M059J (cell line): ENCODE data around the gene PATJ. TPM values are rescaled to one million over a fixed set of nuclear protein-coding genes. Genes with fewer than 3 reads are reported as not detected.
"Not testable (repeated sequence)": the region's sequence is repeated elsewhere in the genome, so short reads cannot be mapped to it uniquely, and the experiment has no call there.

Experiments used
- DNase-seq: peaks from one replicate; pipeline ENCODE4 v3.0.0-alpha.2; 2012; ENCODE audit warnings: low read depth
- total RNA-seq: library from RNA; depleted of rRNA; stranded (reverse); fragments of >200 nt; shearing (Covaris generic); gene quantifications from 2 replicates; pipeline ENCODE4 v1.2.3, GENCODE V29; 2014

Gene PATJ
- total RNA-seq, 1 experiment from 2014 or later: 18.0 TPM

DNA sequence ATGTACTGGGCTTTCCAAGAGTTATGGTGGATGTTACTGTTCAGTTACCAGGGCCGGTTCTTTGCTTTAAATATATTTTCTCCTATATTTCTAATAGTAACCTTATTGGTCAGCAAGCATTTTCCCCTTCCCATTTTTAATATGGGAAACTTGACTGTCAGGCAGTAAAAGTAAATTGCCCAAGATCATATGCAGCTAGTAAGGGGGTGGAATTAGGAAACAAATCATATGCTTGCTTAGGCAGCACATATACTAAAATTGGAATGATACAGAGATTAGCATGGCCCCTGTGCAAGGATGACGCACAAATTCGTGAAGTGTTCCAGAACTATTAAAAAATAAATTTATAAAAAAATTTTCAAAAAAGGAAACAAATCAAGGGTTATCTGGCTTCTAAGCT is 73.9 kb downstream of the PATJ start:
- DNase-seq: no peak

DNA sequence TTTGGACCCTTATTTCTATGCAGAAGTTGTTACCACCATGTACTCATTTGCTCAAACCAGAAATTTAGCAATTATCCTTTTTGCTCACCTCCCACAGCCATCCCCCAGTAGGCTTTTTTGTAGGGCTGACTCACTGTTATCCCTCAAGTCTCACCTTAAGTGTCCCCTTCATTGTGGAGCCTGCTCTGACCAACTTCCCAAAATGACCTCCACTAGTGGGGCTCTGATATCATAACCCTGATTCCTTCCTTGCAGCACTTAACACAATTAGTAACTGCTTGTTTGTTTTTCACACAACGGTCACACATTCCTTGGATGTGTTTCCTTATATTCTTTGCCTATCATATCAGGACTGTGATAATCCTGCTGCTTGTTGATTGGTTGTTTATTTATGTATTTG is 76.7 kb downstream of the PATJ start:
- DNase-seq: no peak

DNA sequence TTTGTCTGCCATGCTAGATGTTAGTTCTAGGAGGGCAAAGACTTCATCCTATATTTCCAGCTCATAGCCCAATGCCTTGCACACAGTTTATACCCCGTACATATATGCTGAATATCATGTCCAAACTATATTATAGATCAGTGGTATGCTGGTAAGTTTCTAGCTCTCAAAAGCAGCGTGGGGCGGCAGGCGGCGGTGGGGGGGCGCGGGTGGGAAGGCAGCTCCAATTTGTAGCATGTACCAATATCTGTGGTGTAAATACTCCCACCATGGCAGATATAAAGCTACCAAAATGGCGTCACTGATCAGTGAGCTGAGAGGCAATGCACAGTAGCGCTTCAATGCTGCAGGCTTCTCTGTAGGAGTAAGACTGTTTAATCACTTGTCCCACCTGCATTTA is 77.1 kb downstream of the PATJ start:
- DNase-seq: no peak

DNA sequence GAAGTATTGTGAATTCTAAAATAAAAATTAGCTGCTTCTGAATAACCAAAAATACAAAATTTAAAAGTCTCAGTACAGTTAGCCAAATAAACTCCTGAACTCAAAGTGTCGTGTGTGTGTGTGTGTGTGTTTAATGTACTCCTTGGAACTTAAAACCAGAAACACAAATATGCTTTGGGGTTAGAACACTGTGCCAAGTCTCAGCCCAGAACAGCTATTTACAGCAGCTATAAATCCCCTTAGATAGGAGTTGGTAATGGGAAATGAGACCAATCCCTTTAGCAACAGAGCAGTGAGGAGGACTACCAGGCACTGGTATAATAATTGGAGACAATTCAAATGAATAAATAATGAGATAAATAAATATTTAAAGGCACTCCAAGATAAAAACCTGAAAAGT is 83.1 kb downstream of the PATJ start:
- no peak for DNase-seq

DNA sequence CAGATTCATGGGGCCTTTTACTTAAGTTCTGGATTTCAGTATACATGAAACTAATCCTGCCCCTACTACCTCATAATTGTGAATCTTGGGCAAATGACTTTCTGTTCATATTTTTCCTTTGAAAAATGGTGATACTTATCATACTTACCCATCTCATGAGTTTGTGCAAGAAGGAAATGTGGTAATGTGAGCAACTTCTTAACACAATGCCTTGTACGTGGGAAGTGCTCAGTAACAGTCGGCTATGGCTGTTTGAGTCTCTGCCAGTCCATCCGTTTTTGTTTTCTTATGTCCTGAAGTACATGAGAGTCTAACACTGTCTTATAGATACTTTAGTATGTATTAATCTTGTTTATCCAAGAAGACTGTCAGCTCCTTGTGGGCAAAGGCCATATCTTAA is 86.5 kb downstream of the PATJ start:
- DNase-seq: no peak

DNA sequence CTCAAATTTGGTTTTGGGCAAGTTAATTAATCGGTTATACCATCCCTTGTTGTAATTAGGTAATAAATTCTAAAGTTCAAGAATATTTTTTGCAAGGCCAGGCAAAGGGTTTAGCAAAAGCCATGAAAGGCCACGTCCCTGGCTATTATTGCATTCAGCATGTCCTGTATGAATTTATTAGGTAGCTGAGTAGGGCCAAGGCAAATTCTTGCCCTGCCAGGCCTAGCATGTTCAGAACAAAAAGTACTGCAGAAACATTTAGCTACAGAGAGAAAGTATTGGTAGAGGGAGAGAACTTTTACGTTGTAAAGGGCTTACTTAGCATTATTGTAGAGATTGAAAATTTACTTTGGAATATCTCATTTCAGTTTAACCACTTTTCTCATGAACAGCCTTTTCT is 94.4 kb downstream of the PATJ start:
- no peak for DNase-seq

GRCh38 chr1:61837607-61838006 is 95.3 kb downstream of the PATJ start:
- not testable (repeated sequence) for DNase-seq

DNA sequence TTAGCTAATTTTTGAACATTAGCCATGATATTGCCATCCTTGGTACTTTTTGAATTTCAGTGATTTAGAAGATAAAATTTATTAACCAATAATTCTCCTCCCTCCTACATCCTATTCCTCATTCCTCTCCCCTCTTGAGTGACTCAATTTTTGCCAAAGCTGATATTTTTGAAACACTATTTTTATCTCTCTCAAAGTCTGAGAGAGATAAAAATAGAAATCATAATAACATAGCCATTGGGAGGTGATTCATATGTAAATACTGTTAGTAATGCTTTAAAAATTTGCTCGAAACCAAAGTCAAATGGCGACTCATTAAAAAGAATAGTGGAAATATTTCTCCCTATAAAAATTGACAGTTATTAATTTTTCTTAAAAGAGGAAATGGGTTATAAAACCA is 97.4 kb downstream of the PATJ start:
- DNase-seq: peak; percentile 71

- DNase-seq: no peak
These were observed 99.8 kb downstream of the PATJ start for GRCh38 chr1:61842036-61842435.

DNA sequence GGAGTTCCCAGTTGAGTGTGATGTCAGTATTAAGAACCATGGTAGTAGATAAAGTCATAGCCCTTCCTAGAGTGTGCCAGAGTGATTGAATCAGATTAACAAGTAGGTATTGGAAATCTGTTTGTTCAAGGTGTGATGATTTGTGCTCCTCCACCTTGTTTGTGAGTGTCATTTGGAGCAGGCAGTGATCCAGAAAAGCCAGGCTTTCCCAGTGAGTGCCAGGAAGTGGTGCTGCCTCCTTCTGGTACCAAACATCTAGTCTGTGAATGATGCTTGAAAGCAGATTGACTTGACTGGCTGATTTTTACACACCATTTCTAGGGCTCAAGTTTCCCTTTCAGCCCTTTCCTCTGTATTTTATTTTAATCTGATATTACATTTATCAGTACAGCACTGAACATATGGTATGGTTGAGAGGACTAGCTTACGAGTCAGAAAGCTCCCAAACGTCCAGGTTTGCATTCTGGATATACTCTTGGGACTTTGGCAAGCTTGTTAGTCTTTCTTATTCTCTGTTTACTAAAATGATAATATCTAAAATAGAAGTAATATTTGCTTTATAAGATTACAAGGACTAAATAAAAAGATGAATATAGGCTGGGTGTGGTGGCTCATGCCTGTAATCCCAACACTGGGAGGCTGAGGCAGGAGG is 100.7 kb downstream of the PATJ start:
- peak; percentile 20 for DNase-seq

- no peak for DNase-seq
These were observed 101.7 kb downstream of the PATJ start for GRCh38 chr1:61844006-61844405.

DNA sequence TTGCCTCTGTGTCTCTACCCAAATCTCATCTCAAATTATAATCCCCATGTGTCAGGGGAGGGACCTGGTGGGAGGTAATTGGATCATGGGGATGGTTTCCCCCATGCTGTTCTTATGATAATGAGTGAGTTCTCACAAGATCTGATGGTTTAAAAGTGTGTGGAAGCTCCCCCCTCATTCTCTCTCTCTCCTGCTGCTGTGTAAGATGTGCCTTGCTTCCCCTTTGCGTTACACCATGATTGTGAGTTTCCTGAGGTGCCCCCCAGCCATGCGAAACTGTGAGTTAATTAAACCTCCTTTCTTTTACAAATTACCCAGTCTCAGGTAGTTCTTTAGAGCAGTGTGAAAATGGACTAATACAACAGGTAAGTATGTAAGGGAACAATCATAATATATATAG is 102.4 kb downstream of the PATJ start:
- DNase-seq: not testable (repeated sequence)

DNA sequence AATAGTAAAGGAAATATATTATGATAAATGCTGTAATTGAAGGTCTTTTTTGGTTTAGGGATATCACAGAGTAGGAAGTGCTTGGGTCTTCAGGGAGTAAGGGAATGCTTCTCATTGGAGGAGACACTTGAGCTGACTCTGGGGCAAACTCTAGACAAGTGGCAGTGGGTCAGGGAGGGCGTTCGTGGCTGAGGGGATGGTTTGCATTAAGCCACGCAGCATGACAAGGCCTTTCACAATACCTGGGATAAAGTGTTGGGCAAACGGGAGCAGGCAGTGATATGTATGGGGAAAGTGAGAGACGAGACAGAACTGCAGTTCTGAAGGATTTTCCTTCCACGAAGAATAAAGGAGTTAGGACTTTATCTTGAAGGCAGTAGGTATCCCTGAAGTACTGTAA is 109.0 kb downstream of the PATJ start:
- DNase-seq: no peak

GRCh38 chr1:61851849-61852669 is 109.8 kb downstream of the PATJ start:
- peak; percentile 72 for DNase-seq

DNA sequence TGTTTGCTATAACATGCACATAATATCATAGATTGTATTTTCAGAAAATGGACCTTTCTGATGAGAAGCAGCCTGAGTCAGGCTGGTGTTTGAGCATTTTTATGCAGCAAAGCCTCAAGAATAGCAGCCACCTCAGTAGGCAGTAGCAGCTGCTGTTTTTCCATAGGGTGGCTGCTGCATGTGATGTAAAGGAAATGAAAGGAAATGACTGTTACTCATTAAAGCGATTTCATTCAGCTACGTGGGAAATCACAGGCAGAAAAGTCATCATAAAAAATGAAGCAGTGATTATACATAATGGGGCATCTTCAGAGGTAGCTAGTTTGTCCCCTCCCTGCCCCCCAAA is 110.4 kb downstream of the PATJ start:
- no peak for DNase-seq

GRCh38 chr1:61853583-61853982 is 111.3 kb downstream of the PATJ start:
- DNase-seq: peak; percentile 13

DNA sequence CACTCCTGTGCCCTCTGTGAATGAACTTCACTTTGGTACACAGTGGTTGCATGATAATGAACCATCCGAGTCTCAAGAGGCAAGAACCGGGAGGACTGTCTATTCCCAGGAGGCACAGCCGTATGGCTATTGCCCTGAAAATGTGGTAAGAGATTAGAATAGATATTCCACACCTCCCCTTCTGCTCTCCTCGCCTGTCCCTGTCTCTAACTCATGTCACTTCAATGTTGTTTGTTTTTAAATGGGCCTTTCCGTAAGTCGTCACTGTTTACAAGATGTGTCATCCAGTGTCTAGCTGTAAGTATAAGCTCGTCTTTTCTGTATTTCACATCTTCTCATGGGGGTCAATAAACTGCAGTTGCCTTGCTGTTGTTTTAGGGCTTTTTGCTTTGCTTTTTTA is 122.2 kb downstream of the PATJ start:
- DNase-seq: no peak

GRCh38 chr1:61865646-61866220 is 123.5 kb downstream of the PATJ start:
- no peak for DNase-seq

DNA sequence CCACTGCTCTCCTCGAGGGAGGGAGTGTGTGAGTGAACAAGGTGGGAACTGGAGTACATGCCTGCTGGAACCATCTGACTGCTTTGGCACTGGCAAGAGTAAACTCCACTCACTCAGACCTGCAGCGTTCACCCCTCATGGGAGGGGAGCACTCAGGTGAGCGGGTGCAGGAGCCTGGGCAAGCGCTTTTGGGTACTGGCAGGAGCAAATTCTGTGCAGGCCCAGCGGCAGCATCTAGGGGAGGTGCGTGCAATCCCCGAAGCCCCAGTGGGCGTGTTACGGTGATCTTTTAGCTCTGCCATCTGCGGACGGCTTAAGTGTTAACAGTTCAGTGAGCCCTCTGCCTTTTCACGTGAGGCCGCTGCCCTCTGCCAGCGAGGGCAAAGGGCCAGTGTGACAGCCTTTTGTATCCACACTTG is 127.4 kb downstream of the PATJ start:
- DNase-seq: no peak

- no peak for DNase-seq
These were observed 129.9 kb downstream of the PATJ start for GRCh38 chr1:61872206-61872605.

GRCh38 chr1:61873581-61873980 is 131.3 kb downstream of the PATJ start:
- no peak for DNase-seq

DNA sequence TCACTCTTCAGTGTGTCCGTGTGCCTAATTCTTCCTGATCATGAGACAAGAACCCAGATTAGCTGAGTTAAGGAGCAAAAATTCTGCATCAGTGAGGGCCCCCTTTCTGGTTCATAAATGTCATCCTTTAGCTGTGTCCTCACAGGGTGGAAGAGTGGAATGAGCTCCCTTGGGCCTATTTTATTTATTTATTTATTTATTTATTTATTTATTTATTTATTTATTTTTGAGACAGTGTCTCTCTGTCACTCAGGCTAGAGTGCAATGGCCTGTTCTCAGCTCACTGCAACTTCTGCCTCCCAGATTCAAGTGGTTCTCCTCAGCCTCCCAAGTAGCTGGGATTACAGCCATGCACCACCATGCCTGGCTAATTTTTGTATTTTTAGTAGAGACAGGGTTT is 131.7 kb downstream of the PATJ start:
- no peak for DNase-seq

- no peak for DNase-seq
These were observed 132.9 kb downstream of the PATJ start for GRCh38 chr1:61875198-61875597.
